Stomach (tissue), 9 donors: ENCODE data around the gene FRMD1. TPM values are rescaled to one million over a fixed set of nuclear protein-coding genes. Genes with fewer than 3 reads are reported as not detected.

Experiments
- DNase-seq, 2 donors: peaks; one replicate each; pipeline versions ENCODE4 v3.0.0 to v3.0.0-alpha.2; 2013 to 2019
- H3K27ac ChIP-seq, 5 donors: fragments of 200-600 bp in 4 of 5; sonication (generic) in 4 of 5; one replicate each; pipeline ENCODE4 v1.5.1; 2013 to 2019; ENCODE audit warnings: mild to moderate bottlenecking in 1 of 5, moderate library complexity in 1 of 5
- H3K27me3 ChIP-seq, 3 donors: fragments of 200-600 bp; sonication (generic); one replicate each; pipeline ENCODE4 v1.5.1; 2017 to 2019; ENCODE audit warnings: mixed run types in 1 of 3
- H3K36me3 ChIP-seq, 4 donors: fragments of 200-600 bp; sonication (generic); 1 replicate in 3 of 4; 2 replicates in 1 of 4; pipeline ENCODE4 v1.5.1; 2016 to 2019
- H3K4me1 ChIP-seq, 4 donors: fragments of 200-600 bp; sonication (generic); one replicate each; pipeline ENCODE4 v1.5.1; 2016 to 2019
- H3K4me3 ChIP-seq, 4 donors: fragments of 200-600 bp; sonication (generic) in 3 of 4; one replicate each; pipeline ENCODE4 v1.5.1; 2016 to 2019; ENCODE audit warnings: mild to moderate bottlenecking in 1 of 4
- H3K9me3 ChIP-seq, 4 donors: fragments of 200-600 bp; sonication (generic); one replicate each; pipeline ENCODE4 v1.5.1; 2016 to 2019
- CTCF ChIP-seq, 7 experiments: fragments of 450-650 bp in 4 of 7; fragments of 200-600 bp in 3 of 7; sonication (generic) in 3 of 7; IDR thresholded peaks; one replicate each; pipeline ENCODE4 v1.5.1; 2016 to 2019; ENCODE audit warnings: antibody characterized with exemption in 7 of 7, control low read depth in 2 of 7, mild to moderate bottlenecking in 1 of 7
- EP300 ChIP-seq: sonication (generic); formaldehyde crosslinking; IDR thresholded peaks from one replicate; pipeline ENCODE4 v1.6.1; 2017; ENCODE audit warnings: antibody characterized with exemption
- POLR2A ChIP-seq, 4 donors: fragments of 450-650 bp; IDR thresholded peaks; one replicate each; pipeline ENCODE4 v1.6.1; 2016; ENCODE audit warnings: antibody characterized with exemption in 4 of 4, control low read depth in 2 of 4, mild to moderate bottlenecking in 1 of 4, moderate library complexity in 1 of 4
- POLR2AphosphoS5 ChIP-seq, 3 donors: sonication (generic); formaldehyde crosslinking; IDR thresholded peaks; one replicate each; pipeline ENCODE4 v1.6.1; 2016; ENCODE audit warnings: antibody characterized with exemption in 3 of 3
- WGBS, 5 donors: extraction: QIAGEN DNeasy Blood & Tissue Kit in 3 of 5; methylation state at CpG; one replicate each; pipeline versions ENCODE4 v1.1.5 to v1.1.7; 2013 to 2018; 5-methylcytosine and 5-hydroxymethylcytosine counted together
- intact Hi-C: fragments of 100-400 bp; cut with DNase I; formaldehyde crosslinking; loops from one replicate; pipeline ENCODE4 v1.15.1; 2023; ENCODE audit warnings: low total_unique reads
- polyA plus RNA-seq, 3 donors: library from polyadenylated mRNA; stranded (reverse); fragments of 200-250 nt; gene quantifications; one replicate each; pipeline ENCODE4 v1.2.3, GENCODE V29; 2013
- total RNA-seq, 5 donors: library from RNA; depleted of rRNA; stranded (reverse); fragments of >200 nt; gene quantifications; one replicate each; pipeline versions ENCODE4 v1.1.0 to v1.2.3, GENCODE V29; 2014 to 2016
- donor health status: healthy with polysubstance abuse.
- donor health status: Bipolar disorder and iron deficiency.
- donor health status: healthy.

FRMD1 gene
- total and polyA plus RNA-seq, 8 donors = 0.43 to 42.9 (median 7.7) TPM

- TF ChIP-seq EP300 (no peak), CTCF (IDR thresholded peaks at IDR 0.05) (no peak), POLR2A (IDR thresholded peaks at IDR 0.05) (no peak), POLR2AphosphoS5 (IDR thresholded peaks at IDR 0.05) (no peak)
- DNase-seq = no peak
- H3K9me3 ChIP-seq = no peaks in the 10 kb centered on the region
- 92 to 97% (median 95%) methylated on average over 10 of the region's 10 CpGs for WGBS, 5 donors
- H3K36me3 ChIP-seq = no peaks in the 10 kb centered on the region
- intact Hi-C loops = no loop called here
- no peaks in the 10 kb centered on the region for H3K27me3 ChIP-seq
- H3K27ac ChIP-seq = no peak overlapping the region
- H3K4me3 ChIP-seq = no peak overlapping the region
- peaks cover 10 to 20% (median 13%) of the 10 kb centered on the region in 4 donors for H3K4me1 ChIP-seq
Observed at GRCh38 chr6:168086616-168087015, 7.6 kb upstream of the FRMD1 start.

- TF ChIP-seq EP300 (no peak), POLR2AphosphoS5 (IDR thresholded peaks at IDR 0.05) (no peak), CTCF (IDR thresholded peaks at IDR 0.05) (no peak), POLR2A (IDR thresholded peaks at IDR 0.05) (no peak)
- DNase-seq = no peak
- H3K27ac ChIP-seq = no peak overlapping the region
- H3K4me3 ChIP-seq = no peak overlapping the region
- peaks cover 7 to 20% (median 13%) of the 10 kb centered on the region in 4 donors for H3K4me1 ChIP-seq
- no peaks in the 10 kb centered on the region for H3K36me3 ChIP-seq
- intact Hi-C loops = no loop called here
- 82 to 93% (median 90%) methylated on average over 5 to 10 of the region's 10 CpGs for WGBS, 5 donors
- no peaks in the 10 kb centered on the region for H3K27me3 ChIP-seq
- H3K9me3 ChIP-seq = no peaks in the 10 kb centered on the region
Observed at GRCh38 chr6:168086066-168086465, 7.1 kb upstream of the FRMD1 start.

- intact Hi-C loops = no loop called here
- H3K4me1 ChIP-seq = peaks cover 8 to 21% (median 14%) of the 10 kb centered on the region in 4 donors
- H3K9me3 ChIP-seq = no peaks in the 10 kb centered on the region
- TF ChIP-seq POLR2A (IDR thresholded peaks at IDR 0.05) (no peak), CTCF (IDR thresholded peaks at IDR 0.05) (no peak), EP300 (no peak), POLR2AphosphoS5 (IDR thresholded peaks at IDR 0.05) (no peak)
- WGBS, 5 donors = 76 to 90% (median 86%) methylated on average over 14 to 19 of the region's 19 CpGs
- H3K27ac ChIP-seq = no peak overlapping the region
- no peak overlapping the region for H3K4me3 ChIP-seq
- DNase-seq = no peak
- no peaks in the 10 kb centered on the region for H3K36me3 ChIP-seq
- no peaks in the 10 kb centered on the region for H3K27me3 ChIP-seq
Observed at GRCh38 chr6:168084465-168085160, 5.6 kb upstream of the FRMD1 start.

- Histone ChIP-seq H3K9me3 (no peaks in the 10 kb centered on the region), H3K27me3 (no peaks in the 10 kb centered on the region), H3K4me1 (peaks cover 14 to 23% (median 20%) of the 10 kb centered on the region in 4 donors), H3K27ac (no peak overlapping the region), H3K36me3 (no peaks in the 10 kb centered on the region), H3K4me3 (no peak overlapping the region)
- WGBS, 5 donors = 39 to 63% (median 50%) methylated on average over 4 to 5 of the region's 5 CpGs
- intact Hi-C loops = no loop called here
- TF ChIP-seq EP300 (no peak), CTCF (IDR thresholded peaks at IDR 0.05) (no peak), POLR2AphosphoS5 (IDR thresholded peaks at IDR 0.05) (no peak), POLR2A (IDR thresholded peaks at IDR 0.05) (no peak)
- no peak for DNase-seq
Observed at GRCh38 chr6:168083514-168083885, 4.5 kb upstream of the FRMD1 start.
